HFF-Myc (cell line): Measurements from ENCODE around the gene PRRC2B.
A peak's percentile ranks its signal among the peaks of the same experiment; 100 is the strongest.

Experiments
- DNase-seq: peaks from one replicate; pipeline ENCODE4 v3.0.0-alpha.2; 2011; ENCODE audit warnings: low read depth; ENCODE audit errors: extremely low read depth
- H3K4me3 ChIP-seq: replicated peaks from 2 replicates; pipeline ENCODE4 v1.5.1; 2011; ENCODE audit warnings: low read depth, mild to moderate bottlenecking, control low read depth, low read length
- TF ChIP-seq, protein P1 (sequence below): IDR thresholded peaks from 2 replicates; pipeline ENCODE4 v1.5.1; 2012; ENCODE audit warnings: mild to moderate bottlenecking, low read depth, low read length, control low read depth; ENCODE audit errors: missing control alignments

Gene PRRC2B

DNA sequence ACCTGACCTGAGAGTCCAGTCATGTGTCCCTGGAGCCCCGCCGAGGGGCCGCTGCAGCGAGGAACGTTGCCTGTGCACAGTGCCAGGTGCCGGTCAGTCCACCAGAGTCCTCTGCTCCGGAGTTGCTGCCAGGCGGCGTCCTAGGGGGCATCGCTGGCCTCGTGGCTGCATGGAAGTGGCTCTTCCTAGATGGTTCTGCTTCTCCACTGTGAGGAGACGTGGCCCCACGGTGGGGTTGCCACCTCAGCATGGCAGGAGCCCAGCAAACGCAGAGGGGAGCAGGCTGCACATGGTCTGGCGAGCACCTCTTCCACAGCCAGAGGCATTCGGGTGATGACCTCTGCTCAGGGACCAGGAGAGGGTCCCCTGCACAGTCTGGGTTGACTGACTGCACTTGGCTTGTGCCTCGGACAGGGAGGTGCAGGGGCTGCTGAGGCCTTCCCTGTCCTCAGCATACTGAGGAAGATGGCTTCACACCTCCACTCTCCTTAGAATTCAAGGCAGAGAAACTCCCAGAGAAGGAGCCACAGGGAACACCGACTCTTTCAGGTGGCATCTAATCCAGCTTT lies 83.0 kb downstream of the PRRC2B start:
- no peak for DNase-seq
- H3K4me3 ChIP-seq = no peak overlapping the region
- TF ChIP-seq, protein P1, sequence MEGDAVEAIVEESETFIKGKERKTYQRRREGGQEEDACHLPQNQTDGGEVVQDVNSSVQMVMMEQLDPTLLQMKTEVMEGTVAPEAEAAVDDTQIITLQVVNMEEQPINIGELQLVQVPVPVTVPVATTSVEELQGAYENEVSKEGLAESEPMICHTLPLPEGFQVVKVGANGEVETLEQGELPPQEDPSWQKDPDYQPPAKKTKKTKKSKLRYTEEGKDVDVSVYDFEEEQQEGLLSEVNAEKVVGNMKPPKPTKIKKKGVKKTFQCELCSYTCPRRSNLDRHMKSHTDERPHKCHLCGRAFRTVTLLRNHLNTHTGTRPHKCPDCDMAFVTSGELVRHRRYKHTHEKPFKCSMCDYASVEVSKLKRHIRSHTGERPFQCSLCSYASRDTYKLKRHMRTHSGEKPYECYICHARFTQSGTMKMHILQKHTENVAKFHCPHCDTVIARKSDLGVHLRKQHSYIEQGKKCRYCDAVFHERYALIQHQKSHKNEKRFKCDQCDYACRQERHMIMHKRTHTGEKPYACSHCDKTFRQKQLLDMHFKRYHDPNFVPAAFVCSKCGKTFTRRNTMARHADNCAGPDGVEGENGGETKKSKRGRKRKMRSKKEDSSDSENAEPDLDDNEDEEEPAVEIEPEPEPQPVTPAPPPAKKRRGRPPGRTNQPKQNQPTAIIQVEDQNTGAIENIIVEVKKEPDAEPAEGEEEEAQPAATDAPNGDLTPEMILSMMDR = no peak

DNA sequence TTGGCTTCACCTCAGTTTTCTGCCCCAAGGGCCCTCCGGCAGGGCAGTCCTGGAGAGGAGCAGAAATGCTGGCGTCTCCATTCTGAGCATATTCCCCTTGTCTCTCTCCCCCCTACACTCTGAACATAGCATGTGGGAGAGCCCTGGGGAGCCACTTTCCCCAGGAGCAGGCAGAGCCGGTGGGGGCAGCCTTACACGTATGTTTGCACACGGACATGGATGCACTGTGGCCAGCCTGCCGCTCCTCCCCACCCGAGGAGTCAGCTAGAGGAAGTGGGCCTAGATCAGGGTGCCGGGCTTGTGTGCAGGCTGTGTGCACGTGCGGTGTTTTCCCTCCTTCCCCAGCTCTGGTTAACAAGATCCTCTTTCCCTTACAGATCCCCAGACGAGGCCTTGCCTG lies 83.5 kb downstream of the PRRC2B start:
- no peak for DNase-seq
- H3K4me3 ChIP-seq = no peak overlapping the region
- TF ChIP-seq, protein P1 = no peak

DNA sequence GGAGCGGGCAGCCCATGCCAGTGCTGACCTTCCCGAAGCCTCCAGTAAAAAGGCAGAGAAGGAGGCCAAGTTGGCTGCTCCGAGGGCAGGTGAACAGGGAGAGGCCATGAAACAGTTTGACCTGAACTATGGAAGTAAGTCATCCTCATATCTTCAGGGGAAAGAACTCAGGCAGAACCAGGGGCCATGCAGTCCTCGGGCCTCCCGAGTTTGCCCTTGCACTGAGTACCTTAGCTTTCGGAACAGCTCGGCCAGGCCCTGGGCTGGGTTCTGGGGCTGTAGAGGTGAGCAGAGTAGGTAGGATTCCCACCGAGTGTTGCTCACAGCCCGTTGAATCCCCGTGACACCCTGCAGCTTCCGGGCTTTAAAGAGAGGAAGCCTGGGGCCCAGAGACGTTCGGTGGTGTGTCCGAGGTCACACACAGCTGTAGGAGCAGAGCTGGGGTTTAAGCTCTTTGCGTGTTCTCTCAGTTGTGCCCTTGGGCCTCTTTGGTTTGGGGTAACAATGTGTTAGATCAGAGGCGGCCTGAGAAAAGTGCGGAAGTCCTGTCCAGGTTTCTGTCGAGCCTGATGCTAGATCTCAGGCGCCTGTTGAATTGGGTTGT lies 84.0 kb downstream of the PRRC2B start:
- no peak overlapping the region for H3K4me3 ChIP-seq
- DNase-seq = no peak
- TF ChIP-seq, protein P1 = no peak

DNA sequence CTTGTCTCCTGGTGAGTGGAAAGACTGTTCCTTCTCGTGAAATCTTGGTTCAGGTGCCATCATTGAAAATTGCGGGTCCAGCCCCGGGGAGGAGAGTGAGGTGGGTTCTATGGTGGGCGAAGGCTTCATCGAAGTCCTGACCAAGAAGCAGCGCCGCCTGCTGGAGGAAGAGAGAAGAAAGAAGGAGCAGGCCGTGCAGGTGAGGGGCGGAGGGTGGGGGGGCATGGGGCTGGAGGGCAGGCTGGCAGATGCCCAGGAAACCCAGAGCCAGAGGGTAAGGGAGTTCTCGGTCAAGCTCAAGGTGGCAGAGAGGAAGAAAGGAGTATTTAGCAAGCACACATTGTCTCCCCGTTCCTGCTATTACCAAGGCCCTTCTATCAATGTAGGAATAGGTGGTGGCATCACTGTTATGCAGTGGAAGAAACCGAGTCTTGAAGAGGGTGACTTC lies 84.6 kb downstream of the PRRC2B start:
- H3K4me3 ChIP-seq = no peak overlapping the region
- DNase-seq = no peak
- TF ChIP-seq, protein P1 = peak; percentile 64

DNA sequence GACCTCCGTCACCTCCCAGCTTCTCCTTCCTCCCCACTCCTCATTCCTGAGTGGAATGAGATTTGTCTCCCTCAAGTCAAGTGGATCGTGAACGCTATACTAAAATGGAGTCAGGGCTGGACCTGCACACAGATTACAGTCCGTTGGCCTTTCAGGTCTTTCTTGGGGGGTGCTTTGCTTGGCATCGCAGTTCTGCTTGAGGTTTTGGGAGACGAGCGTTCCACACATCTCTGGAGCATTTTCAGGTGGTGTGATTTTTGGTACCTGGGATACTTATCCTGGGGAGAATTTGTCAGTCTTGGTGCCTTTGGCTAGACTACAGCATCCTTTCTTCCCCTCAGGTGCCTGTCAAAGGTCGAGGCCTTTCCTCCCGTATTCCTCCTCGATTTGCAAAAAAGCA lies 85.0 kb downstream of the PRRC2B start:
- TF ChIP-seq, protein P1 = no peak
- no peak for DNase-seq
- no peak overlapping the region for H3K4me3 ChIP-seq

DNA sequence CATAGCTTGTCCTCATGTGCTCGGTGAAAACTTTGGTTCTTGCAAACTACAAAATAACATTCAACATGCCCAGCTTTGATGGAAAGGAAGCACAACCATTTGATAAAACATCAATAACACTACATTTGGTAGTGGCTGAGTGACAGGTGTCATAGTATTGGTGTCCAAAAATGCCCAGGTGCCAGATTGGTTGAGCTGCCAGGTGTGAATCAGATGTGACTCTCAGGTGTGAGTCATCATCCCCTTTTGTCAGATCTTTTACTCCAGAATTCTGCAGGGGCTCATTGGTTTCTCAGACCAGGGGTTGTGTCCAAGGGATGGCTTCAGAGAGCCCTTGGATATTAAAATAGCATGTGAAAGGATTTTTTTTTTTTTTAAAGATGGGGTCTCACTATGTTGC lies 86.4 kb downstream of the PRRC2B start:
- TF ChIP-seq, protein P1 = no peak
- no peak for DNase-seq
- H3K4me3 ChIP-seq = no peak overlapping the region
